Transverse colon (tissue), 4 donors: ENCODE measurements around the gene TMC3. TPM values are rescaled to one million over a fixed set of nuclear protein-coding genes. Genes with fewer than 3 reads are reported as not detected.
A peak's percentile ranks its signal among the peaks of the same experiment; 100 is the strongest.

Experiments
- DNase-seq: peaks from one replicate; pipeline ENCODE4 v3.0.0-alpha.2; 2019
- H3K27ac ChIP-seq, 4 donors: fragments of 200-600 bp; sonication (generic); 2 replicates each; pipeline ENCODE4 v1.5.1; 2016 to 2018; ENCODE audit warnings: inconsistent platforms in 4 of 4
- H3K27me3 ChIP-seq: fragments of 200-600 bp; sonication (generic); 2 replicates; pipeline ENCODE4 v1.5.1; 2017; ENCODE audit warnings: inconsistent platforms
- H3K36me3 ChIP-seq, 4 donors: fragments of 200-600 bp; sonication (generic); 2 replicates each; pipeline ENCODE4 v1.5.1; 2017 to 2019; ENCODE audit warnings: inconsistent platforms in 4 of 4
- H3K4me1 ChIP-seq, 4 donors: fragments of 200-600 bp; sonication (generic); 2 replicates each; pipeline ENCODE4 v1.5.1; 2017 to 2020; ENCODE audit warnings: inconsistent platforms in 4 of 4
- H3K4me3 ChIP-seq, 4 donors: fragments of 200-600 bp; sonication (generic); 1 replicate in 1 of 4; 2 replicates in 3 of 4; pipeline versions ENCODE4 v1.5.1 to v1.6.1; 2017 to 2019; ENCODE audit warnings: inconsistent platforms in 4 of 4
- H3K9me3 ChIP-seq, 2 donors: fragments of 200-600 bp; sonication (generic); 2 replicates each; pipeline ENCODE4 v1.5.1; 2017 to 2019; ENCODE audit warnings: inconsistent platforms in 2 of 2
- CTCF ChIP-seq, 5 experiments: fragments of 200-600 bp in 3 of 5; fragments of 450-650 bp in 2 of 5; sonication (generic) in 3 of 5; IDR thresholded peaks; 1 replicate in 2 of 5; 2 replicates in 3 of 5; pipeline ENCODE4 v1.5.1; 2016 to 2017; ENCODE audit warnings: antibody characterized with exemption in 5 of 5, inconsistent platforms in 3 of 5, mild to moderate bottlenecking in 2 of 5, moderate library complexity in 1 of 5
- EP300 ChIP-seq: sonication (generic); formaldehyde crosslinking; IDR thresholded peaks from one replicate; pipeline ENCODE4 v1.6.1; 2017; ENCODE audit warnings: antibody characterized with exemption, low read depth
- POLR2A ChIP-seq: fragments of 450-650 bp; IDR thresholded peaks from one replicate; pipeline ENCODE4 v1.6.1; 2016; ENCODE audit warnings: antibody characterized with exemption, mild to moderate bottlenecking, moderate library complexity
- POLR2AphosphoS5 ChIP-seq, 3 donors: sonication (generic); formaldehyde crosslinking; IDR thresholded peaks; one replicate each; pipeline ENCODE4 v1.6.1; 2016; ENCODE audit warnings: antibody characterized with exemption in 3 of 3
- WGBS, 2 donors: methylation state at CpG; one replicate each; pipeline ENCODE4 v1.1.5; 2018; ENCODE audit warnings: low coverage in 1 of 2; 5-methylcytosine and 5-hydroxymethylcytosine counted together
- in situ Hi-C, 4 donors: fragments of 200-750 bp; cut with MboI; loops; one replicate each; pipeline versions ENCODE4 v1.15.0 to v1.15.1; 2017; ENCODE audit warnings: low sequenced_read_pairs in 3 of 4, low pct_ligation_motif_present in 1 of 4, low pct_unique_long_range_greater_than_20kb in 1 of 4
- intact Hi-C: fragments of 100-400 bp; cut with DNase I; formaldehyde crosslinking; loops from one replicate; pipeline ENCODE4 v1.15.1; 2023; ENCODE audit warnings: low total_unique reads
- total RNA-seq, 4 donors: library from RNA; depleted of rRNA; stranded (reverse); fragments of >200 nt; gene quantifications; one replicate each; pipeline ENCODE4 v1.1.0, GENCODE V29; 2016

TMC3 gene
- total RNA-seq, 4 donors from 2014 or later, result 0.14 to 0.64 TPM; not detected in 2

- intact Hi-C loops, result no loop called here
- no peaks in the 10 kb centered on the region for H3K36me3 ChIP-seq
Observed at GRCh38 chr15:81299156-81299555, 74.9 kb downstream of the TMC3 start.

GRCh38 chr15:81298611-81299010 is 75.4 kb downstream of the TMC3 start:
- intact Hi-C loops, result no loop called here
- Histone ChIP-seq H3K4me1 (peaks cover 0 to 24% (median 7%) of the 10 kb centered on the region in 4 donors), H3K4me3 (peak overlapping the region in 2 of 4 donors; percentile 25 to 39), H3K27ac (peak overlapping the region; percentile 62 to 83 (median 72)), H3K9me3 (no peaks in the 10 kb centered on the region), H3K27me3 (no peaks in the 10 kb centered on the region), H3K36me3 (no peaks in the 10 kb centered on the region)
- in situ Hi-C loops, result no loop called here
- TF ChIP-seq POLR2AphosphoS5 (IDR thresholded peaks at IDR 0.05) (no peak), EP300 (no peak), CTCF (IDR thresholded peaks at IDR 0.05) (no peak), POLR2A (no peak)
- no peak for DNase-seq
- WGBS, 2 donors, result 35% methylated on average over 6 of the region's 6 CpGs; no CpG with 5 or more reads in 1 of the 2 donors

More at GRCh38 chr15:81299156-81299555, 74.9 kb downstream of the TMC3 start:
- H3K27ac ChIP-seq, result peak overlapping the region; percentile 62 to 83 (median 72)
- no peak for TF ChIP-seq POLR2A
- no peak for TF ChIP-seq EP300
- no peak for TF ChIP-seq POLR2AphosphoS5 (IDR thresholded peaks at IDR 0.05)
- no peak for TF ChIP-seq CTCF (IDR thresholded peaks at IDR 0.05)
- DNase-seq, result no peak
- no peaks in the 10 kb centered on the region for H3K9me3 ChIP-seq
- 76 to 91% methylated on average over 3 of the region's 3 CpGs for WGBS, 2 donors
- in situ Hi-C loops, result no loop called here
- H3K4me1 ChIP-seq, result peaks cover 0 to 28% (median 5%) of the 10 kb centered on the region in 4 donors
- no peaks in the 10 kb centered on the region for H3K27me3 ChIP-seq
- peak overlapping the region in 2 of 4 donors; percentile 9 to 39 for H3K4me3 ChIP-seq

GRCh38 chr15:81297603-81298575 is 76.1 kb downstream of the TMC3 start:
- no peaks in the 10 kb centered on the region for H3K9me3 ChIP-seq
- TF ChIP-seq POLR2AphosphoS5 (IDR thresholded peaks at IDR 0.05) (no peak), CTCF (IDR thresholded peaks at IDR 0.05) (no peak), EP300 (no peak), POLR2A (no peak)
- no peaks in the 10 kb centered on the region for H3K27me3 ChIP-seq
- 71% methylated on average over 4 of the region's 4 CpGs; no CpG with 5 or more reads in 1 of the 2 donors for WGBS, 2 donors
- H3K27ac ChIP-seq, result peak overlapping the region; percentile 62 to 83 (median 72)
- H3K4me1 ChIP-seq, result peaks cover 0 to 19% (median 7%) of the 10 kb centered on the region in 4 donors
- peak; percentile 6 for DNase-seq
- H3K4me3 ChIP-seq, result peak overlapping the region in 3 of 4 donors; percentile 2 to 39 (median 25)
- no peaks in the 10 kb centered on the region for H3K36me3 ChIP-seq
- in situ Hi-C loops (no loop called here), intact Hi-C loops (no loop called here)

GRCh38 chr15:81297147-81297572 is 76.9 kb downstream of the TMC3 start:
- Histone ChIP-seq H3K27ac (peak overlapping the region; percentile 62 to 83 (median 72)), H3K36me3 (no peaks in the 10 kb centered on the region), H3K4me3 (peak overlapping the region in 3 of 4 donors; percentile 2 to 39 (median 25)), H3K27me3 (no peaks in the 10 kb centered on the region), H3K9me3 (no peaks in the 10 kb centered on the region), H3K4me1 (peaks cover 0 to 19% (median 7%) of the 10 kb centered on the region in 4 donors)
- peak; percentile 8 for DNase-seq
- WGBS, 2 donors, result 57% methylated on average over 2 of the region's 3 CpGs; no CpG with 5 or more reads in 1 of the 2 donors
- TF ChIP-seq POLR2A, result no peak
- TF ChIP-seq POLR2AphosphoS5 (IDR thresholded peaks at IDR 0.05), result no peak
- TF ChIP-seq EP300, result no peak
- no peak for TF ChIP-seq CTCF (IDR thresholded peaks at IDR 0.05)
- intact Hi-C loops (no loop called here), in situ Hi-C loops (no loop called here)
